T-helper 2 cell (primary cell): ENCODE measurements around the gene SAMD9.
A peak's percentile ranks its signal among the peaks of the same experiment; 100 is the strongest.
"Not testable (repeated sequence)": the region's sequence is repeated elsewhere in the genome, so short reads cannot be mapped to it uniquely, and the experiment has no call there.

Experiments used
- DNase-seq, 5 experiments: peaks; one replicate each; pipeline versions ENCODE4 v3.0.0 to v3.0.0-alpha.2; 2012 to 2022

Gene SAMD9

DNA sequence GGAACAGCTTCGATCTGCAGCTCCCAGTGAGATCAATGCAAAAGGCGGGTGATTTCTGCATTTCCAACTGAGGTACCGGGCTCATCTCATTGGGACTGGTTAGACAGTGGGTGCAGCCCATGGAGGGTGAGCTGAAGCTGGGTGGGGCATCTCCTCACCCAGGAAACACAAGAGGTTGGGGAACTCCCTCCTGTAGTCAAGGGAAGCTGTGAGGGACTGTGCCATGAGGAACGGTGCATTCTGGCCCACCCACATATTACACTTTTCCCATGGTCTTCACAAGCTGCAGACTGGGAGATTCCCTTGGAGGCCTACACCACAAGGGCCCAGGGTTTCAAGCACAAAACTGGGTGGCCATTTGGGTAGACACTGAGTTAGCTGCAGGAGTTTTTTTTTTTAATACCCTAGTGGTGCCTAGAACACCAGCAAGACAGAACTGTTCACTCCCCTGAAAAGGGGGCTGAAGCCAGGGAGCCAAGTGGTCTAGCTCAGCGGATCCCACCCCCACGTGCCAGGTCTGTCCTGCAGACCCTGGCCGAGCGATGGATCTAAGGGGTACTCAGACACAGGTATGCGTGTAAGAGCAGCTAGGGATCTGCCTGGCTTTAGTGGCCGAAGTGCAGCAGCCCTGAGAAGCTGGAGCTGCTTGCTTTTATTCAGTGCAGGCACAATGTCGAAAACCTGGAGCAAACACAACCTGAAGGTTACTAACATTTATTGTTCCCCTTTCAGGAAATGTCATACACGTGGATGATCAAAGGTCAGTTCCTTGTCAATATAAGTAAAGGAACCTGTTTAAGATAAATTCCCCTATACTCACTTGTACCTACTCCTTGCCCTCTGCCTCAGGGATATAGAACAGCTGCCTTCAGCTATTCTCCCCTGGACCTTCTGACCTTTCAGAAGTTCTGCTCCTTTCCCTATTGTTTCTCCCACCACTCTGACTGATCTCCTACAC, 3.1 kb upstream of the SAMD9 start:
- no peak for DNase-seq

GRCh38 chr7:93119191-93119905, 1.6 kb upstream of the SAMD9 start:
- DNase-seq: no peak

GRCh38 chr7:93117327-93117726, 452 bp downstream of the SAMD9 start:
- peak in 1 of 5 experiments; percentile 12 for DNase-seq

- DNase-seq: peak in 1 of 5 experiments; percentile 21
Measured at GRCh38 chr7:93115796-93116195, 2.0 kb downstream of the SAMD9 start.

- no peak for DNase-seq
Measured at GRCh38 chr7:93108003-93108402, 9.8 kb downstream of the SAMD9 start.

GRCh38 chr7:93097388-93097787, 20.4 kb downstream of the SAMD9 start:
- no peak for DNase-seq

DNA sequence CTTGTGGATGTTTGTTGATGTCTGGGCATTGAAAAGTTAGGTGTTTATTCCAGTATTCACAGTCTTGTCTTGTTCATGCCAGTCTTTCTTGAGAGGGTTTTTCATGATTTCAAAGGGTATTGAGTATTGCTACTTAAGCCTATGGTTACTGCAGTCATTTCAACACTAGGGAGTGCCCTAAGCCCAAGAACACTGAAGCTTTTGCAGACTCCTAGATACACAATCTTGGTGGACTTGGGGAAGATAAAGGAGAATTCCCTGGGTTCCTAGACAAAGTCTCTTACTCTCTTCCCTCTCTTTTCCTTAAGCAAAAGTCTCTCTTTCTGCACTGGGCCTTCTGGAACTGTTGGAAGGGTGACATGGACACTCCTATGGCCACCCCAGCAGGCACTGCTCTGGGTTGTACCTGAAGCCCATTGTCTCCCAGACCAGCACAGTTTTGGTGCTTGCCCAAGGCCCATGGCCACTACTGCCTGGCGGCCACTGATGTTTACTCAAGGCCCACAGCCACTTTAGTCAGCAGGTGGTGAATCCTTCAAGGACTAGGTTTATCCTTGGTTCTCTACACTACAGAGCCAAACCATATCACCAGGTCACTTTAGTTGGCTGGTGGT, 24.9 kb downstream of the SAMD9 start:
- DNase-seq: peak in 1 of 5 experiments; percentile 44

- not testable (repeated sequence) for DNase-seq
Measured at GRCh38 chr7:93073357-93073756, 44.4 kb downstream of the SAMD9 start.

- DNase-seq: peak in 1 of 5 experiments; percentile 30
Measured at GRCh38 chr7:93062599-93062998, 55.2 kb downstream of the SAMD9 start.

- peak in 1 of 5 experiments; percentile 47 for DNase-seq
Measured at GRCh38 chr7:93060865-93061264, 56.9 kb downstream of the SAMD9 start.

- DNase-seq: no peak
Measured at GRCh38 chr7:93060025-93060424, 57.8 kb downstream of the SAMD9 start.

DNA sequence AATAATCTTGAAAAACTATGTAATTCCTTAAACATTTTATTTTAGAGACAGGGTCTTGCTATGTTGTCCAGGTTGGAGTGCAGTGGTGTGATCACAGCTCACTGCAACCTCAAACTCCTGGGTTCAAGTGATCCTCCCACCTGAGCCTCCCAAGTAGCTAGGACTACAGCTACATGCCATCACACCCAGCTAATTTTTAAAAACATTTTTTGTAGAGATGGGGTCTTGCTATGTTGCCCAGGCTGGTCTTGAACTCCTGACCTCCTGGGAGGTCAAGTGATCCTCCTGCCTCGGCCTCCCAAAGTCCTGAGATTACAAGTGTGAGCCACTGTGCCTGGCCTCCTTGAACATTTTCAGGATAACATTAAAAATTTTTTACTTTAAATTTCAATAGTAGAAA, 61.2 kb downstream of the SAMD9 start:
- DNase-seq: not testable (repeated sequence)

- DNase-seq: peak in 2 of 5 experiments; percentile 13 to 57
Measured at GRCh38 chr7:93055543-93056107, 62.2 kb downstream of the SAMD9 start.

DNA sequence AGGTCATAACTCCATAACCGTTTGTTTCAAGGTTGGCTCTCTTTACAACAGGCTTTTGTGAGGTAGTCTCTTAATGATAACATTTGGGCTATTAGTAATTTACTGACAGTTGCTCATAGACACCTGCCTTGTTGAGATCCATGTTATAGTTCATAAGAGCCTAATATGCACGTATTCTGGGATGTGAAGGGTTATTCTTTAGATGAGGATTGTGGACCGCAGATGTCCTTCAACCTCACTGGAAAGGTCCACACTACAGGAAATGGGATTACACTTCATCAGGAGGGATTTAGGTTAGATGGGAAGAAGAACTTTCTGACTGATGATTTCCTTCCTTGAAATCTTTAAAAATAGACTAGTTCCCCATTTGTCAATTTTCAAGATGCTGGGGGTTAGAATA, 62.8 kb downstream of the SAMD9 start:
- no peak for DNase-seq

GRCh38 chr7:93053949-93054943, 63.5 kb downstream of the SAMD9 start:
- no peak for DNase-seq

DNA sequence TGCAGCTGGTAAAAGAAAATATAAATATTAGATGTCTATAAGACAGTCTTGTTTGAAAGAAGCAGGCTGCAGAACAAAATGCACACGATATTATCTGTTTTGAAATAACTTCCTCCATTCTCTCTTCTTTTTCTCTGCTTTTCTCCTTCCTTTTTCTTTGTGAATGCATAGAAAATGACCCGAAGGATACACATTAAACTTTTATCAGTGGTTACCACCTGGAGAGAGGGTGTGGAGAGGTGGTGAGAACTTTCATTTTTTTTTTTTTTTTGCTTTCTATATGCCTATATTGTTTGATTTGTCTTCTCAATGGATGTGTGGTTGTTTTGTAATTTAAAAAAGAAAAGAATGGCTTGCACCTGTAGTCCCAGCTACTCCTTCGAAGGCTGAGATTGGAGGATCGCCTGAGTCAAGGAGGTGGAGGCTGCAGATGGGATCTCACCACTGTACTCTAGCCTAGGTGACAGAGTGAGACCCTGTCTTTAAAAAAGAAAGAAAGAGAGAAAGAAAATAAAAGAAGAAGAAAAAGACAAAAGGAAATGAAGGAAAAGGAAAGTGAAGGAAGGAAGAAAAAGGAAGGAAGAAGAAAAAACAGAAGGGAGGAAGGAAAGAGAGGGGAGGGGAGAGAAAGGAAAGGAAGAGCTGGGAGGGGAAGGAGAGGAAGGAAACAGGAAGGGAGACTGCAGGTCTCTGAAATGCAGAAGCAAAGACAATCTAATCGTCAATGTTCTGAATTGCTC, 64.4 kb downstream of the SAMD9 start:
- DNase-seq: no peak

GRCh38 chr7:93051660-93052059, 66.1 kb downstream of the SAMD9 start:
- DNase-seq: no peak
